MM.1S (cell line): ENCODE results near the gene ESF1.

Experiments
- CTCF ChIP-seq: fragments of 300-600 bp; sonication (generic); IDR thresholded peaks from 2 replicates; pipeline ENCODE4 v1.5.1; 2016; ENCODE audit warnings: antibody characterized with exemption, low read length, mixed read lengths
- EZH2phosphoT487 ChIP-seq: fragments of 300-600 bp; sonication (generic); IDR thresholded peaks from 2 replicates; pipeline ENCODE4 v1.6.1; 2018; ENCODE audit warnings: antibody characterized with exemption, low read length

GRCh38 chr20:13831476-13831875 is 46.8 kb upstream of the ESF1 start:
- TF ChIP-seq CTCF (no peak), EZH2phosphoT487 (no peak)
